ENCODE data around the gene CERS6.

DNA sequence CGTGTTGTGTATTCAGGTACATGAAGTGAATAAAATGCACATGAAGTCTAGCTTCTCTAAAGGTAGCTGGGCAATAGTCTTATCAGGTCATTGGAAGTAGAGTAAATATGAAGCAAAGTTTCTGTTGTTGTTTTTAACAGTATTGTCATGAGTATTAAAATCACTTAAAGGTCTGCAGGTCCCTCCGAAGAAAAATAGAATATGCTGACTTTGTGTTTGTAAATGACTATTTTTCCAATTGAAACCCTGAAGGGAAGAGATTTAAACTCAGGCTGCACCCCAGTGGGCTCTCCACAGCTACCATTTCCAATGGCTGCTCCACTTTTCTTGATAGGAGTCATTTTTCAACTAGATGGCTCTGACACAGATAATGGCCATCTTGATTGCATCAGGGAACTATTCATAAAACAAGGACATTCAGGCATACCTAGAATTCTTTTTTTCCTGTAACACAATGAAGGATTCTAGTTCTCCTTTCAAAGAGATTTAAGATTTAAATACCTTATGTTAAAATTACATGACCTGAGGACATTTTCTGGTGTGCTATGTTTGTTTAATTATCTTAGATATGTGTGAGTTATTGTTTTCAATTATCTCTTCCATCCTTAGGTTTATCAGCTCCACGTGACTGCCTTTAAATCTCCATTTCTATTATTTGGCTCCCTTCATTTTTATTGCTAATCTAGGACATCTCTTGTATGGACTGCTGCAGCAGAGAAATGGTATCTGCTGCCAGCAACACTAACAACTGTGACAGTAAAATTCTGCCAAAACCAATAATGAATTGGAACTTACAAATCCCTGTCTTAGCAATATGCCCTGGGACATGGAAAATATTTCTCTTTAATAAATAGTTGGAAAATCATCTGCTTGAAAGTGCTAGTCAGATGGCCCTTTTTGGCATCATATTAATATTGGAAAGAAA lies 197.2 kb downstream of the CERS6 start:
- TF ChIP-seq MAX (IDR thresholded peaks at IDR 0.05) (no peak), SP1 (IDR thresholded peaks at IDR 0.05) (no peak)
- TF ChIP-seq, protein P1, sequence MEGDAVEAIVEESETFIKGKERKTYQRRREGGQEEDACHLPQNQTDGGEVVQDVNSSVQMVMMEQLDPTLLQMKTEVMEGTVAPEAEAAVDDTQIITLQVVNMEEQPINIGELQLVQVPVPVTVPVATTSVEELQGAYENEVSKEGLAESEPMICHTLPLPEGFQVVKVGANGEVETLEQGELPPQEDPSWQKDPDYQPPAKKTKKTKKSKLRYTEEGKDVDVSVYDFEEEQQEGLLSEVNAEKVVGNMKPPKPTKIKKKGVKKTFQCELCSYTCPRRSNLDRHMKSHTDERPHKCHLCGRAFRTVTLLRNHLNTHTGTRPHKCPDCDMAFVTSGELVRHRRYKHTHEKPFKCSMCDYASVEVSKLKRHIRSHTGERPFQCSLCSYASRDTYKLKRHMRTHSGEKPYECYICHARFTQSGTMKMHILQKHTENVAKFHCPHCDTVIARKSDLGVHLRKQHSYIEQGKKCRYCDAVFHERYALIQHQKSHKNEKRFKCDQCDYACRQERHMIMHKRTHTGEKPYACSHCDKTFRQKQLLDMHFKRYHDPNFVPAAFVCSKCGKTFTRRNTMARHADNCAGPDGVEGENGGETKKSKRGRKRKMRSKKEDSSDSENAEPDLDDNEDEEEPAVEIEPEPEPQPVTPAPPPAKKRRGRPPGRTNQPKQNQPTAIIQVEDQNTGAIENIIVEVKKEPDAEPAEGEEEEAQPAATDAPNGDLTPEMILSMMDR (IDR thresholded peaks at IDR 0.05; ENCODE audit: low read depth, low read length, missing input control) = no peak

Measured in liver (tissue), 3 donors.